Chondrocyte (in vitro differentiated cells): ENCODE data around the gene ANO2. TPM values are rescaled to one million over a fixed set of nuclear protein-coding genes. Genes with fewer than 3 reads are reported as not detected.

Experiments used
- DNase-seq: peaks from one replicate; pipeline ENCODE4 v3.0.0; 2021; ENCODE audit warnings: mixed read lengths, low spot score
- H3K27ac Mint-ChIP-seq: one replicate; pipeline ENCODE4 v1.8.0; 2021; ENCODE audit warnings: mild to moderate bottlenecking, moderate library complexity, mixed read lengths; ENCODE audit not compliant: unreplicated experiment
- H3K27me3 Mint-ChIP-seq: 2 replicates; pipeline ENCODE4 v1.8.0; 2021; ENCODE audit warnings: low read depth, mixed read lengths
- H3K36me3 Mint-ChIP-seq: 2 replicates; pipeline ENCODE4 v1.8.0; 2021; ENCODE audit warnings: low read depth, mixed read lengths
- H3K4me1 Mint-ChIP-seq: 2 replicates; pipeline ENCODE4 v1.8.0; 2021; ENCODE audit warnings: low read depth, mild to moderate bottlenecking, mixed read lengths
- H3K4me3 Mint-ChIP-seq: one replicate; pipeline ENCODE4 v1.8.0; 2021; ENCODE audit warnings: mild to moderate bottlenecking, moderate library complexity, mixed read lengths; ENCODE audit not compliant: unreplicated experiment
- H3K9me3 Mint-ChIP-seq: 2 replicates; pipeline ENCODE4 v1.8.0; 2021; ENCODE audit warnings: low read depth, mixed read lengths
- total RNA-seq: library from RNA; stranded (reverse); gene quantifications from 3 replicates; pipeline ENCODE4 v1.2.1, GENCODE V29; 2021
- TF ChIP-seq, protein P1 (sequence below): fragments of 200-600 bp; sonication (generic); IDR thresholded peaks from 2 replicates; pipeline ENCODE4 v1.5.0; 2021; ENCODE audit warnings: antibody characterized with exemption, mild to moderate bottlenecking, moderate library complexity

Gene ANO2
- total RNA-seq, 1 donor from 2014 or later, result 0.47 TPM

DNA sequence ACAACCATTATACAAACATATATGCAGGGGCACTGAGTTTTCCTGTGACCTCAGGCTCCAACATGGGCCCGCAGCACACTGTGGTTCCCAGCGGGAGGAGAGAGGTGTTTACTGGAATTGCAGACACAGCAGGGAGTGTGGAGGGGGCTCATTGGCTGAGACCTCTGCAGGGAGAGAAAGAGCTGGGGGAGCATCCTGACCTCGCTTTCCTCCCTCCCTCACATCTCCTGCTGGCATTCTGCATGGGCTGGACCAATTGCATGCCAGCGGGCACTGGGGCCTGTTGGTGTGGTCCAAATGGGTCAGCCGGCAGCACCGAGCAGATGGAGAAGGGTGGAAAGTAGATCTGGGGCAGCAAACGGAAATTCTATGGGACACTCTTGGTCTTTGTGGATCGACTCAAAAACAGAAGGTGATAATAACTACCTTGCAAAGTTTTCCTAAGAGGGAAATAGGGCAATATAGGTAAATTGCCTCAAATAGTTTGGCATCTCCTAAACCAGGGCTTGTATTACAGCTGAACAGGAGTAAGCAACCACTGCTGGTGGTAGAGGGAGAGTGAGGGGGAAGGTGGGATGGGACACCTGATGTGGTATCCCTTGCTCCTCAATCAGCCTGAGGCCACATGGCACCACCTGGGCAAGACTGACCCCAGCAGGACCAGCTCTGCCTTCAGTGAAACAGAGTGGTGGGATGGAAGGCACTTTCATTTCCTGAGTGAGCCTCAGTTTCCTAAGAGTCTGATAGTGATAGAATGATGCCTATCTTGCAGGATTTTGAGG is 426.3 kb downstream of the ANO2 start:
- Mint-ChIP-seq H3K36me3 (no peaks in the 10 kb centered on the region), H3K4me3 (no peak overlapping the region), H3K9me3 (no peaks in the 10 kb centered on the region), H3K27ac (no peak overlapping the region), H3K4me1 (no peaks in the 10 kb centered on the region), H3K27me3 (no peaks in the 10 kb centered on the region)
- TF ChIP-seq, protein P1, sequence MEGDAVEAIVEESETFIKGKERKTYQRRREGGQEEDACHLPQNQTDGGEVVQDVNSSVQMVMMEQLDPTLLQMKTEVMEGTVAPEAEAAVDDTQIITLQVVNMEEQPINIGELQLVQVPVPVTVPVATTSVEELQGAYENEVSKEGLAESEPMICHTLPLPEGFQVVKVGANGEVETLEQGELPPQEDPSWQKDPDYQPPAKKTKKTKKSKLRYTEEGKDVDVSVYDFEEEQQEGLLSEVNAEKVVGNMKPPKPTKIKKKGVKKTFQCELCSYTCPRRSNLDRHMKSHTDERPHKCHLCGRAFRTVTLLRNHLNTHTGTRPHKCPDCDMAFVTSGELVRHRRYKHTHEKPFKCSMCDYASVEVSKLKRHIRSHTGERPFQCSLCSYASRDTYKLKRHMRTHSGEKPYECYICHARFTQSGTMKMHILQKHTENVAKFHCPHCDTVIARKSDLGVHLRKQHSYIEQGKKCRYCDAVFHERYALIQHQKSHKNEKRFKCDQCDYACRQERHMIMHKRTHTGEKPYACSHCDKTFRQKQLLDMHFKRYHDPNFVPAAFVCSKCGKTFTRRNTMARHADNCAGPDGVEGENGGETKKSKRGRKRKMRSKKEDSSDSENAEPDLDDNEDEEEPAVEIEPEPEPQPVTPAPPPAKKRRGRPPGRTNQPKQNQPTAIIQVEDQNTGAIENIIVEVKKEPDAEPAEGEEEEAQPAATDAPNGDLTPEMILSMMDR, result no peak
- DNase-seq, result no peak

DNA sequence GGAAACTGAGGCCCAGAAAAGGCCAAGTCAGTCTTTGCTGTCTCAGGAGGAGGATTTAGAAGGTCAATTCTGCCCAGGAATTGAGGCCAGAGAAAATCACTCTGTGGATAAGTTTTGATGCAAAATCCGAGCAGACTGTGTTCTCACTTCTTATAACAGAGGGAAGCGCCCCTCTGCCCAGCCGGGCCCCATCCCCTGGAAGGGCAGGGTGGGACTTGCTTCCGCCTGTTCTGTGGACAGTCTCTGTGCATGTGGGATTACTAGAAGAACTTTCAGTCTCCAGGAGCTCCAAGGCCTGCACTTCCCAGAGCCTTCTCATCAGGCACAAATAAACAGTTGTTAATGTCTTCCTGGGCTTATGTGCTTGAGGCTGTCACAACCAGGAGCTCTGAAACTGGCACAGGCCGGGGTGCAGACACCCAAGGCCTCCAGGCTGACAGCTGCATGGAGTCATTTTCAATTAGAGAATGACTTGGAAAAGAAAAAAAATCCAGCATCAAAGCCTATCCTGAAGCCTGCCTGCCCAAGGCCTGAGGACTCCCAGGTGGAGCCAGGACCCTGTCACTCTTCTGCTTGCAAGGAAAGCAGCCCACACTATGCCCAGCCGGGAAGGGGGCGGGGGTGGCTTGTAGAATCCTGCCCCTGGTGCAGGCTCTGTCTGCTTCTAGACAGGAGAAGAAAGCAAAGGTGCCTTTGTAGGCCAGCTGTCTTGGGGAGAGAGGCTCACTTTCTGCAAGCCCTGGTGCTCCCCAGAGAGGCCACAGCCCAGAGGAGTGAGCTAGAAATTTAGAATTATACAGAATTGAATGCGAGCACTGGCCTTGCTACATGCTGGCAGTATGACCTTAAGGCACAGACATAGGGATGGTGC is 428.5 kb downstream of the ANO2 start:
- no peaks in the 10 kb centered on the region for H3K9me3 Mint-ChIP-seq
- DNase-seq, result no peak
- peaks cover 6% of the 10 kb centered on the region for H3K27me3 Mint-ChIP-seq
- no peak overlapping the region for H3K27ac Mint-ChIP-seq
- H3K4me1 Mint-ChIP-seq, result no peaks in the 10 kb centered on the region
- TF ChIP-seq, protein P1, result no peak
- H3K4me3 Mint-ChIP-seq, result no peak overlapping the region
- H3K36me3 Mint-ChIP-seq, result no peaks in the 10 kb centered on the region

DNA sequence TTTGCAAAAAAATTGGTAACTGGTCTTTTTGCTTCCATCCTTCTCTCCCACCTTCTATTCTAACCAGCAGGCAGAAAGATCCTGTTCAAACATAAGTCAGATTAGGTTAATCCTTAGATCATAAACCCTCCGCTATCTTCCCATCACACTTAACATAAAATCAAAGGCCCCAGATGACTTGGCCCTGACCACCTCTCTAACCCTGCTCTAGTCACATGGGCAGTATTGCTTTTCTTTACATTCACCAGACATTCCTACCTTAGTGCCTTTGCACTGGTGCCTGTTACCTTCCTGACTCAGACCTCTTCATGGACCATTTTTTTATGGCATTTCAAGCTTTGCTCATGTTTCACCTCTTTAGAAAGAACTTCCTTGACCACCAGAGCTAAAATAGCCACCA is 429.6 kb downstream of the ANO2 start:
- Mint-ChIP-seq H3K27me3 (peaks cover 9% of the 10 kb centered on the region), H3K27ac (no peak overlapping the region), H3K4me1 (no peaks in the 10 kb centered on the region), H3K36me3 (no peaks in the 10 kb centered on the region), H3K9me3 (no peaks in the 10 kb centered on the region), H3K4me3 (no peak overlapping the region)
- TF ChIP-seq, protein P1, result no peak
- DNase-seq, result no peak

DNA sequence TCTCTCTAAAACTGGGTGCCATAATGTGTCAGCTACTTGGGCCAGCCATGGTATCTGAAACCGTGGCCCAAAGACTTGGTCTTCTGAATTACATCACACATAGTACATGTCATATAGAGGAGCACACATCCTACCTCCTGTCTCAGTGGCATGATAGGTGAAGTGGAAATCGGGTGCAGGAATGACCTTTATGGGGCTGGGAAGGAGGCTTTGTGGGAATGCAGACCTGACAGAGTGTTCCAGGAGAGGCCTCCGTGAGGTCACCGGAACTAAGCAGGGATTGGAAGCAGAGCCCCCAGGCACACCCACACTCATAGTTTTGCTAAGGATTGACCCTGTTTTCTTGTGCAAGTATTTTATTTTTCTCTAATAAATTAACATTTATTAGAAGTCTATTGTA is 430.5 kb downstream of the ANO2 start:
- no peak overlapping the region for H3K4me3 Mint-ChIP-seq
- H3K4me1 Mint-ChIP-seq, result no peaks in the 10 kb centered on the region
- no peak overlapping the region for H3K27ac Mint-ChIP-seq
- peaks cover 9% of the 10 kb centered on the region for H3K27me3 Mint-ChIP-seq
- TF ChIP-seq, protein P1, result no peak
- no peaks in the 10 kb centered on the region for H3K9me3 Mint-ChIP-seq
- H3K36me3 Mint-ChIP-seq, result no peaks in the 10 kb centered on the region
- no peak for DNase-seq

DNA sequence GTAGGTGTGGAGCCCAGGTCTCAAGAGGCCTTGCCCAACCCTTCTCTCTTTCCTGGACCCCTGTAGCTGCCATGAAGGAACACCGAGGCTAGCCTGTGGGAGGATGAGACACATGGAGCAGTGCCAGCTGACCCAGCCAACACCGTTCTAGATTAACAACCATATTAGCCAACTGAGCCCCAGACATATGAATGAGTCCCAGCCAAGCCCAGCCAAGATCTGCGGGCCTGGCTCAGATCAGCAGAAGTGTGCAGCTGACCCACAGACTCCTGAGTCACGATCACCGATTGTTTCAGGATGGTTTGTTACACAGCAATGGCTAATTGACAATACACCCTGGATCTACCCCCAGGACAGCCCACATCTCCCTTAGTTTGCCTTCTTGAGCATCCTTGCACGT is 431.0 kb downstream of the ANO2 start:
- TF ChIP-seq, protein P1, result no peak
- Mint-ChIP-seq H3K4me1 (no peaks in the 10 kb centered on the region), H3K27me3 (peaks cover 9% of the 10 kb centered on the region), H3K36me3 (no peaks in the 10 kb centered on the region), H3K4me3 (no peak overlapping the region), H3K27ac (peak overlapping the region; percentile 17), H3K9me3 (no peaks in the 10 kb centered on the region)
- DNase-seq, result no peak
